Activated T-helper 1 cell treated with Interleukin-2 at 50 U/mL for 16 hours (primary cell): ENCODE data around the gene TUBAL3.

Source experiments
- DNase-seq: peaks from one replicate; pipeline ENCODE4 v3.0.0-alpha.2; 2020; ENCODE audit warnings: low read depth

TUBAL3 gene

GRCh38 chr10:5404208-5405041 is at the start of gene TUBAL3:
Gene TUBAL3 (minus strand): TSS chr10:5404828. CDS start chr10:5404792, 36 bp downstream.
- DNase-seq = no peak

GRCh38 chr10:5453749-5454489 is 49.3 kb upstream of the TUBAL3 start:
- no peak for DNase-seq

- DNase-seq = no peak
These were observed 46.2 kb upstream of the TUBAL3 start for GRCh38 chr10:5450605-5451384.

DNA sequence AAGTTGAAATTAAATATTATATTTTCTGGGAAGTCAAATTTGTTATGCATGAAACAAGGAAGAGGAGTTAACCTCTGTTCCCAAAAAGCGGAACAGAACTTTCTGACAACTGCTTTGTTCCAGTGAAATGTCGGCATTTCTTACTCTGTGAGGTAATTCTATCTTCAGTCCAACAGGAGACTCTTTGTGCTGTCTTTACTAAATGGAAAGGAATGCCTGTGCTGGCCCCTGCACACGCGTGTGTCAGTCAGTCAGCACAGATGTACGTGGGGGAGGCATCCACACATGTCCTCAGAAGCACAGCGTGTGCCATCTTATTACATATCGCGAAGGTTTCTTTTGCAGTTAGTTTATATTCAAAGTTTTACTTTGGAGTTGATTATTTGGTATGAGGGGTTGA is 45.2 kb upstream of the TUBAL3 start:
- no peak for DNase-seq

GRCh38 chr10:5449227-5449626 is 44.6 kb upstream of the TUBAL3 start:
- DNase-seq = no peak

DNA sequence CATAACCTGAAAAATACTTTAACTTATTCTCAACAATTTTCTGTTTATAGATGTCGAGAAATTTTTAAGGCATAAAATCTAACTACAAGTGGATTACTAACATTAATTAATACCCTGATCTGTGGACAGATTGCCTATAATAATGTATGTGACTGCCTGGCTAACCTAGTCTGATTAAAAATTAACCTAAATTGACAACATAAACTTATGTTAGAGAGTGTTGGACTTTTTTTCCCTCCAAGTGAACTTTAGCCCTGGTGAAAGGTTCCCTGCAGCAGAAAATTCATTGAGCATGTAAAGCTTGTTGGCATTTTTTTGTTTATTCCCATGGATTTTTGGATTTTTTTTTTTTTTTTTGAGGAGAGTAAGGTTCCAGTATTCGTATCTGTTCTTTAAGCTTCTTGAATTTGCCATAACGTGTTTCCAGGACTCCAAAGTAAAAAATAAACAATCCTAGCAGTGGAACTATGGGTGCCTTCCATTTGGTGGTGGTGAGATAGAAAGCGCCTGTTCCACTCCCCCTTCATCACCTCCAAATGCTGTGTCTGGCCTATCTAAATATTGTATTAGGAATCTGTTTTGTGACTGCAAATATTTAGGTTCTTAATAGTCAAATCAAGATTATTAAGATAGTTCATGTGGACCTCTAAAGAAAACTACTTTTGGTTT is 43.8 kb upstream of the TUBAL3 start:
- DNase-seq = no peak

DNA sequence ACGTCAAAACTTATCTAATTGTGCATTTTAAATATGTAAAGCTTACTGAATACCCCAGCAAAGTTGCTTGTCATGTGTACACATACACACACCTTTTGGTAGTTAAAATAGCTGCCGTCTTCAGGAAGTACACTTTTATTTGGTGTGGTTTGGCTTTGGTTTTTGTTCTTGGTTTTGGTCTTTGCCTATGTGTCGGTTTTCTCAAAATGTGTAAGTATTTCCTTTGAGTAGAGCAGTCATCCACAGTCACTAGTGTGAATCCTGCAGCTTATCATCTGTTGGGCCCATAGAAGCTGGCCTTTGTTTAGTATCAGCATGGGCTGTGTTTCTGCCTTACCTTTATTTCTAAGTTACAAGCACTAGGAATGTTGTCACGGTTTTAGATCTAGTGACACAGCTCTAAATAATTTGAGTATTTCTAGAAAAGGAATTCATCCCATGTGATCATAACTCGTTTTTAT is 43.0 kb upstream of the TUBAL3 start:
- no peak for DNase-seq

DNA sequence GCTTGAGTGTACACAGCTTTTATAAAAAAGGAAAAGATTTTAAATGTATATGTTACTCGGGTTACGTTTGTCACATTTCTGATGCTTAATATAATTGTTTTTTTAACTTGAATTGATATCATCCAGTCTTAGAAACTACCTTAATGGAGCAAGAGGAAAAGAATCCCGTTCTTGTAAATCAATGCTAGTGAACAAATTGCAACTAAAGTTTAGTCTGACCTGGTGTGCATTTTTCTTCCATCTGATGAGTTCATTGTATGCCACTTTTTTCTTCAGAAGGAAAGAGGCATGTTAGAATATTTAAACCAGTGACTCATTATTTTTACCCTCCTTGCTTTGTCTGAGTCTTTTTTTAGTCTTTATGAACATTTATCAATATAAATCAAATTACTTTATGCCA is 42.4 kb upstream of the TUBAL3 start:
- DNase-seq = no peak

DNA sequence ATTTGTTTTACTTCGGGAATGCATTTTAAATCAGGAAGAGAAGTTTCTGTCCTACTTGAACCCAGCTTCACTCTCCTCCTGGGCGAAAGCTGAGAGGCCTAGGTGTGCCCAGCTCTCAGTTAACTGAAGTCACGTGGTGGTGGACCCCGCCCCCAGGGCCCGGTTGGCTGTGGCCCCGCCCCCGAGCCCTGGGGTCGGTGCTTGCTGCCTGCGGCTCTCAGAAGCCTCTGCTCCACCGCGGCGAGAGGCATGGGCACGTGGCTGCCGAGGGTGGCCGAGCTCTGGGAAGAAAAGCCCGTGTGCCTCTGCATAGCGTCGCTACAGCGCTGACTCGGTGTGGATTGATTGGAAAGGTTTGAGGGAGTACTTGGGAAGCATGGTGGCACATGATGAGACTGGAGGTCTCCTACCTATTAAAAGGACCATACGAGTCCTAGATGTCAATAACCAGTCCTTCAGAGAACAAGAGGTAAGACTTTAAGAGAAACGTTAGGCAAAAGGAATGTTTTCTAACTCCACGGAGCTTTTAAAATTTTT is 41.8 kb upstream of the TUBAL3 start:
- peak; percentile 59 for DNase-seq

DNA sequence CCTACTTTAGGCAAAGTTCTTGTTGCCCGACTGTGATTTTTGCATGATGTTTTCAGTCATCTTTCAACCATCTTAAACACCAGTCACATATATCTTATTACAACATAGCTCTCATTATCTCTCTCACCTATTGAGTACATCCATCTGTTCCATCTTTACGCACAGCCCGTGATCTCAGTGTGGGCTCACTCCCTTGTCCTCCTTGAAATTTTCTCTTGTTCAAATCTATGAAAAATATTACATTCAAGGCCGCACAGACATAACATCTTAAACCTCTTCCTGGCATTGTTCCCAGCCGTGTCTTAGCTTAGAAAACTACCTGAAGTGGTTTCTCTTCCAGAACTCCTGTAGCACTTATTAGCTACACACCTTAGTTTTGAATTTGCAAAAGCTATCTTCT is 40.4 kb upstream of the TUBAL3 start:
- DNase-seq = no peak

DNA sequence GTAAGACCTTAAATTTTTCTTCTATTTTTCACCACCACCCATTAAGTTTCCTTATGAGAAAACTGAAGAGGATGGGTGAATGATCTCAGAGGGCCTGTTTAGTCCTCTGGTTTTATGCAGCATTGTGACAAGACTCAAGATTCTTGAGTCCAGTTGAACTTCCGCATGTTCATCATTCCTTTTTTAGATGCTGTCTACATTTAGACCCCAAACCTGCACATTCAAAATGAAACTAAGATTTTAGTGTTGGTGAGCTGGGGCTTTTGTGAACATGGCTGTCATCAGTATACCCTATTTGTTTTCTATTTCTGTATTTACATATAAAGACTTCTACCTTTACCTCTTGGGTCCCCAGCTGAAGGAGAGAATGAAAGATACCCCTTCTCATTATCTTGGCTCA is 38.8 kb upstream of the TUBAL3 start:
- DNase-seq = no peak

GRCh38 chr10:5442990-5443370 is 38.4 kb upstream of the TUBAL3 start:
- no peak for DNase-seq

GRCh38 chr10:5442065-5442989 is 37.7 kb upstream of the TUBAL3 start:
- no peak for DNase-seq

DNA sequence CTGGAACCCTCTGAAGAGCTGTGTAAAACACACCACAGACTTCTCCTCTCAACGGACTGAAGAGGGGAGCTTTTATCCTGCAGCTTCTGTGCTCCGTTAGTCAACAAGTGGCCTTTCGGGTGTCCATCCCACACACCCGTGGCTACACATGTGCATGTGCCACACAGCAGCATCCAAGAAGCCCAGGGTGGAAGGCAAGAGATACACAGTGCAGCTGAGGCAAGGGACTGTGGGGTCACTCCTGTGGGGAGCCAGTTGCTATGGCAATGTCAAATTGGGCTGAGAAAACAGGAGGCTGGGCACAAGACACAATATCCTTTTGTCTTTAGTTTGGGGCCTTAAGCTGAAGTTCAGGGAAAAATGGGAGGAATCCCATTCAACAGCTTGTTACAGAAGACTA is 36.5 kb upstream of the TUBAL3 start:
- no peak for DNase-seq

DNA sequence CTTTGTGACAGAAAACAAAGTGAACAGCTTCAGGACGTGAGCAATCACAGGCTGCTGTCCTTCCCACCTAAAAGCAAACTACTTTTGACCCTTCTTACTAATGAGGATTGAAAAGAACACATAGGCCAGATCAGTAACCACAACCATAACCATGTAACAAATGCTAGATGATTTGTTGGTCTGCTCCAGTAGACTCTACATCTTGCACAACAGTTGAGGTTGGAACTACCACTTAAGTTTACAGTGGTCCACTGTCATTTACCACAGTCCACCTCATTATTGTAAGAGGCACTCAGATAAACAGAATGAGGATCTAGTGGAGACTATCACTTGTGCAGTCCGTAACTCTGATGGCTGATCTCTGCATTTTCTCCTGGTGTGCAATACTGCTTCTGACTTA is 35.6 kb upstream of the TUBAL3 start:
- no peak for DNase-seq

DNA sequence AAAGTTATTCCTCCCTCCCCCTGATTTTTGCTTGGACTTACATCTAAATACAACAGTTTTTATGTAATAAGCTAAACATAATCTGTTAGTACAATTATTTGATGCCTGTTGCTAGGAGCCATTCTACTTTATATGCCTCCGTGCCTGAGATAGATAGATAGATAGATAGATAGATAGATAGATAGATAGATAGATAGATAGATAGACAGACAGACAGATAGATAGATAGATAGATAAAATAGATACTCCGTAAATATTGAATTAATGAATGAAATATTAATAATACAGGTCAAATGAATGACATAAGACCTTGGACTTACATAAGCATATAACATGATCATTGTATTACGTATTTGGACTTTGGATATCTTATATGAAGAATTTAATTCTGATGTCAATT is 30.7 kb upstream of the TUBAL3 start:
- no peak for DNase-seq

GRCh38 chr10:5434017-5434753 is 29.6 kb upstream of the TUBAL3 start:
- no peak for DNase-seq

DNA sequence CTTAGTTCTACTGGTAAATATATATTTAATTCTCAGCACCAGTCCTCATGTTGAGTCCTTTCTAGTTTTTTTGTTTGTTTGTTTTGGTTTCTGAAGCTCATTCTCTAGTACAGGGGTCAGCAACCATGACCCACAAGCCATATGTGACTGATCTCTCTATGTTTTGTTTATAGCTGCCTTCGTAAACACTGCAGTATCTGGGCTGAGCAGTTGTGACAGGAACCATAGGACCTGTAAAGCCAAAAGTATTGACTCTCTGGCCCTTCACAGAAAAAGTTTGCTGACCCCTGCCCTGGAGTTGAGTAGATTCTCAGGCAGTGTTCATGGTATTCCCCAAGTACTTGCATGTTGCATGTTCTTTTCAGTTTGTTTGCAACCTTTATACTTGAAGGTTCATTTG is 28.6 kb upstream of the TUBAL3 start:
- no peak for DNase-seq

DNA sequence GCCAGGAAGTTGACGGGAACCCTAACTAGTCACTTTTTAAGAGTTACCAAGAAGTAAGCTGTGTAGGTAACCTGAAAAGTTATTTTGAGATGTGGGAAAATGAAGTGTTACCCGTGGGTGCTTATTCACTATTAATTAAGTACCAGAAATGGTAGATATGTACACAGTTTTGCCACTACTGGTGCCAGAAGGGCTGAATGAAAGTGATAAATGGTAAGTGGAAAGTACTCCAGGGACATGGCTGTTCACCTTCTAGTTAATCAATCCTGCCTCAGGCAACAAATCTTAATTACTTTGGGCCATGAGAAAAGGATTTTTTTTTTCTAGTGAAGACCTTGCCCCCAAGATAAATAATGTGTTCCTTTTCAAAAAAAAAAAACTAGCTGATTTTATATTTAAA is 23.5 kb upstream of the TUBAL3 start:
- DNase-seq = no peak

DNA sequence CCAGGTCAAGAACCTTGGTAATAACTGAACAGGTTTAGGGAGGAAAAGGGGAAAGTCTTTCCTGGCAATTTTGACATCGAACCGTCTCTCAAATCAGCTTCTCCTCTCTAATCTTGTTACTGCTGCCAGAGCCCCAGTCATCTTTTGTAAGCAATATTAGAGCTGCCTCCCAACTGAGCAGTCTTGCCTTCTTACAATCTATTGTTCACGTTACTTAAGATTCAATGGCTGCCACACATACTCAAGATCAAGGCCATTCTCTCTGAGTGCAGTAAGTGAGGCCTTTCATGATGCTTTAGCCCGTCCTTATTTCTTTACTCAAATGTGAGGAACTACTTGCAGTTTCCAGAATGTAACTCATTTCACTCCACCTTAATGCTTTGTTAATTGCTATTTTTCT is 20.1 kb upstream of the TUBAL3 start:
- no peak for DNase-seq
